ENCODE results near the gene MOGAT1. TPM values are rescaled to one million over a fixed set of nuclear protein-coding genes. Genes with fewer than 3 reads are reported as not detected.
"Not testable (repeated sequence)": the region's sequence is repeated elsewhere in the genome, so short reads cannot be mapped to it uniquely, and the experiment has no call there.

MOGAT1 gene
- total RNA-seq, 1 experiment from 2014 or later = not detected

GRCh38 chr2:222721597-222721996, 50.1 kb downstream of the MOGAT1 start:
- not testable (repeated sequence) for H3K4me2 ChIP-seq (ENCODE audit: low read depth, low read length, poor library complexity, severe bottlenecking); H3K4me3 ChIP-seq (ENCODE audit: low read length); DNase-seq; H4K20me1 ChIP-seq (ENCODE audit: insufficient read depth, low read depth, low read length); H3K9ac ChIP-seq (ENCODE audit: low read length); H3K9me2 ChIP-seq (replicated peaks; ENCODE audit: insufficient read depth, low read length); H2AFZ ChIP-seq (ENCODE audit: low read length); H3K36me3 ChIP-seq (ENCODE audit: insufficient read depth, low read length); H3K9me3 ChIP-seq (ENCODE audit: low read length); H3K4me1 ChIP-seq (ENCODE audit: low read length); H3K27me3 ChIP-seq (ENCODE audit: low read length); H3K79me2 ChIP-seq (ENCODE audit: low read length); H3K27ac ChIP-seq (ENCODE audit: low read length)

DNA sequence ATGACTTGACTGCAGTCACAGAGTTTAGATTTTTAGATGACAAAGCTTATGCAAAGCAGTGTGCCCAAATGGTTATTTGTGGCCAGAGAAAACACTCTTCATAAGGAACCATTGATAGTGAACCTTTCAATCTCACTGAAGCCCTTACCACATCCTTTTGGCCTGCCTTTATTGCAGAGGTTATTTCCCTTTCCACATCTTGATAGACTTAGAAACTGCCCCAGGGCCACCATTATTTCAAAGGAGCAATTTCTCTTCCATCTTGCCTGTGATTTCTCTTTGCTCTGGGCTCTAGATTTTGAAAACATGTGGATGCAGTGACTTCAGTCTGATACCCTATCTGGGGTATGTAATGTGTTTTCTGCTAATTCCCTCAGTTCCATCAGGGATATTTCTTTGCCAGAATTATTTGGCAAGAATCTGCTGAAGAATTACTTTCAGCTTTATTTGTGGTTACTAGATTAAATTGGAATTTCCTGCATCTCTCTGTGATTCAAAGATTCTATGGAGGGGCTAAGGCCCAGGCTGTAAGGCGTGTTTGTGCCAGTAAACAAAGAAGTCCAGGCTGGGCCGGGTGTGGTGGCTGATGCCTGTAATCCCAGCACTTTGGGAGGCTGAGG, 51.0 kb downstream of the MOGAT1 start:
- Histone ChIP-seq H3K9me2 (replicated peaks; ENCODE audit: insufficient read depth, low read length) (no peaks in the 10 kb centered on the region), H3K36me3 (ENCODE audit: insufficient read depth, low read length) (no peaks in the 10 kb centered on the region), H3K9ac (ENCODE audit: low read length) (no peak overlapping the region), H2AFZ (ENCODE audit: low read length) (no peak overlapping the region), H3K4me1 (ENCODE audit: low read length) (no peaks in the 10 kb centered on the region), H3K27me3 (ENCODE audit: low read length) (no peaks in the 10 kb centered on the region), H3K4me2 (ENCODE audit: low read depth, low read length, poor library complexity, severe bottlenecking) (no peak overlapping the region), H4K20me1 (ENCODE audit: insufficient read depth, low read depth, low read length) (no peaks in the 10 kb centered on the region), H3K79me2 (ENCODE audit: low read length) (no peaks in the 10 kb centered on the region), H3K27ac (ENCODE audit: low read length) (no peak overlapping the region), H3K4me3 (ENCODE audit: low read length) (no peak overlapping the region), H3K9me3 (ENCODE audit: low read length) (no peaks in the 10 kb centered on the region)
- no peak for DNase-seq

GRCh38 chr2:222724208-222724607, 52.8 kb downstream of the MOGAT1 start:
- Histone ChIP-seq H3K79me2 (ENCODE audit: low read length) (no peaks in the 10 kb centered on the region), H2AFZ (ENCODE audit: low read length) (no peak overlapping the region), H3K9me2 (replicated peaks; ENCODE audit: insufficient read depth, low read length) (no peaks in the 10 kb centered on the region), H3K27me3 (ENCODE audit: low read length) (no peaks in the 10 kb centered on the region), H4K20me1 (ENCODE audit: insufficient read depth, low read depth, low read length) (no peaks in the 10 kb centered on the region), H3K27ac (ENCODE audit: low read length) (no peak overlapping the region), H3K4me1 (ENCODE audit: low read length) (peaks cover 9% of the 10 kb centered on the region), H3K4me3 (ENCODE audit: low read length) (no peak overlapping the region), H3K4me2 (ENCODE audit: low read depth, low read length, poor library complexity, severe bottlenecking) (no peak overlapping the region), H3K9me3 (ENCODE audit: low read length) (no peaks in the 10 kb centered on the region), H3K36me3 (ENCODE audit: insufficient read depth, low read length) (no peaks in the 10 kb centered on the region), H3K9ac (ENCODE audit: low read length) (no peak overlapping the region)
- DNase-seq = no peak

DNA sequence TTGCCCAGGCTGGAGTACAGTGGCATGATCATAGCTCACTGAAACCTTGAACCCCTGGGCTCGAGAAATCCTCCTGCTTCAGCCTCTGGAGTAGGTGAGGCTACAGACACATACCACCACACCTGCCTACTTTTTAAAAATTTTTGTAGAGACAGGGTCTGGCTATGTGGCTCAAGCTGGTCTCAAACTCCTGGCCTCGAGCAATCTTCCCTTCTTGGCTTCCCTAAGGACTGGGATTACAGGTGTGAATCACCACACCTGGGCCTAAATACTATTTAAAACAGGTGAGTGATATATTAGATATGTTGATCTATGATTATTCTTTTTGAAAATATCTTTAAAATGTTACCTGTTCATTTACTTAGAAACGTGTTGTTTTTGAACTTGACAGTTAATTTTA, 57.2 kb downstream of the MOGAT1 start:
- Histone ChIP-seq H2AFZ (ENCODE audit: low read length) (no peak overlapping the region), H3K9ac (ENCODE audit: low read length) (no peak overlapping the region), H3K36me3 (ENCODE audit: insufficient read depth, low read length) (no peaks in the 10 kb centered on the region), H4K20me1 (ENCODE audit: insufficient read depth, low read depth, low read length) (no peaks in the 10 kb centered on the region), H3K27me3 (ENCODE audit: low read length) (no peaks in the 10 kb centered on the region), H3K4me2 (ENCODE audit: low read depth, low read length, poor library complexity, severe bottlenecking) (no peak overlapping the region), H3K27ac (ENCODE audit: low read length) (no peak overlapping the region), H3K4me3 (ENCODE audit: low read length) (no peak overlapping the region), H3K9me3 (ENCODE audit: low read length) (no peaks in the 10 kb centered on the region), H3K79me2 (ENCODE audit: low read length) (no peaks in the 10 kb centered on the region), H3K4me1 (ENCODE audit: low read length) (peaks cover 15% of the 10 kb centered on the region), H3K9me2 (replicated peaks; ENCODE audit: insufficient read depth, low read length) (no peaks in the 10 kb centered on the region)
- no peak for DNase-seq

DNA sequence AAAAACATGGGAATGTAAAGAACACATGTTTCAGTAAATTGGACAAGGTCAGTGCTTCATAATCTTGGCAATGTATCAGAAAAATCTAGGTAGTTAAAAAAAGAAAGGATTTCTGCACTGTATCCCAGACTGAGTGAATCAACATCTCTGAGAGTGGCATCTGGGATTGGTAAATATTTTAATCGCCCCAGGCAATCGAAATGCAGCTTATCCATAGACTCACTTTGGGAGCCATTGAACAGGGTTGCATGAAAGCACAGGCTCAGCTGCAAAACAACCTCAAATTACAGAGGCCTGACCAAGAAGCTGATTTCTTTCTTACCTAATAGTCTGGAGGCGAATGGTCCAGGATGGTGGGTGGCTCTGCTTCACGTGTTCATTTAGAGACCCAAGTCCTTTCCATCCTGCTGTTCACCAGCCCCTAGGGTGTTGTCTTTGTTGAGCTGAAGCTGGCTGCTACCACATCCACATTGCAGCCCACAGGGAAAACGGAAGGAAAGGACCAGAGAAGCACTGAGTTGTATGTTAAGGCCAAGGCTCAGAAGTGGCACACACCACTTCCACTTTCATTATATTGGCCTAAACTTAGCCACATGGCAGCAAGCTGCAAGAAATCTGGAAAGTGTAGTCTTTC, 59.0 kb downstream of the MOGAT1 start:
- no peak for DNase-seq
- no peak overlapping the region for H2AFZ ChIP-seq (ENCODE audit: low read length)

GRCh38 chr2:222731201-222731621, 59.8 kb downstream of the MOGAT1 start:
- H2AFZ ChIP-seq (ENCODE audit: low read length) = no peak overlapping the region

More for the DNA sequence above, 59.0 kb downstream of the MOGAT1 start:
- Histone ChIP-seq H3K4me3 (ENCODE audit: low read length) (no peak overlapping the region), H3K4me2 (ENCODE audit: low read depth, low read length, poor library complexity, severe bottlenecking) (no peak overlapping the region), H3K27me3 (ENCODE audit: low read length) (no peaks in the 10 kb centered on the region), H3K9me3 (ENCODE audit: low read length) (no peaks in the 10 kb centered on the region), H4K20me1 (ENCODE audit: insufficient read depth, low read depth, low read length) (no peaks in the 10 kb centered on the region), H3K36me3 (ENCODE audit: insufficient read depth, low read length) (no peaks in the 10 kb centered on the region), H3K79me2 (ENCODE audit: low read length) (no peaks in the 10 kb centered on the region), H3K27ac (ENCODE audit: low read length) (no peak overlapping the region), H3K9ac (ENCODE audit: low read length) (no peak overlapping the region), H3K9me2 (replicated peaks; ENCODE audit: insufficient read depth, low read length) (no peaks in the 10 kb centered on the region), H3K4me1 (ENCODE audit: low read length) (peaks cover 15% of the 10 kb centered on the region)

DNA sequence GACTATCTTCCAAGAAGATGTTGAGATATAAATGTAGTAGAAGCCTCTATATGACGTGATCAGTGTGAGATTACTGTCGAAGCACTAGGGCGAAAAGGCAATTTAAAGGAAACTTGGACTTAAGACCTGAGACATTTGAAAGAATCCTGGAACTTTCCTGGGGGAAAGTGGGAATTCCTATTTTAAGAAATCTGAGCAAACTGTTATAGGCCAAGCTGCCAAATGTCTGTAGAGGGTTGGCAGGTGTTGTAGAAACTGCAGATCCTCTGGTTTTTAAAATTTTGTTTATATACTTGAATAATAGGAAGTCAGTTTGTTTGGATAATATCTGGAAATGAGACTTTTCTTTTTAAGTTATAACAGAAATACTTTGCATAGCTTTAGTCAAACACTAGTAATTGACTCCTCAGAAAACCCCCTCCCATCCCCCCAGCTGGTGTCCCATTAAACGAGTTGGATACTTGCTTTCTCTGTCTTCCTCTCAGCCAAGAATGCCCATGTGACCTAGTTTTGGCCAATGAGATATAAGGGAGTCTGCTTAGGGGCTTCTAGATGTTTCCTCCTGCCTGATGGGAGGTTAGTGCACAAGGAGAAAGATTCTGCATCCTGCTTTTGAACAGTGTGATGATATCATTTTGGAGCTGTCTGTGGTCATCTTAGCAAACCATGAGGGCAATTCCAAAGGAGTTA, 61.2 kb downstream of the MOGAT1 start:
- Histone ChIP-seq H3K36me3 (ENCODE audit: insufficient read depth, low read length) (no peaks in the 10 kb centered on the region), H3K9me2 (replicated peaks; ENCODE audit: insufficient read depth, low read length) (no peaks in the 10 kb centered on the region), H3K4me3 (ENCODE audit: low read length) (no peak overlapping the region), H3K27me3 (ENCODE audit: low read length) (no peaks in the 10 kb centered on the region), H3K4me2 (ENCODE audit: low read depth, low read length, poor library complexity, severe bottlenecking) (no peak overlapping the region), H2AFZ (ENCODE audit: low read length) (no peak overlapping the region), H3K79me2 (ENCODE audit: low read length) (no peaks in the 10 kb centered on the region), H4K20me1 (ENCODE audit: insufficient read depth, low read depth, low read length) (no peaks in the 10 kb centered on the region), H3K4me1 (ENCODE audit: low read length) (peaks cover 15% of the 10 kb centered on the region), H3K9ac (ENCODE audit: low read length) (no peak overlapping the region), H3K27ac (ENCODE audit: low read length) (no peak overlapping the region), H3K9me3 (ENCODE audit: low read length) (no peaks in the 10 kb centered on the region)
- no peak for DNase-seq

More at GRCh38 chr2:222731201-222731621, 59.8 kb downstream of the MOGAT1 start:
- H3K9me2 ChIP-seq (replicated peaks; ENCODE audit: insufficient read depth, low read length) = no peaks in the 10 kb centered on the region
- no peak for DNase-seq
- no peak overlapping the region for H3K4me3 ChIP-seq (ENCODE audit: low read length)
- no peak overlapping the region for H3K4me2 ChIP-seq (ENCODE audit: low read depth, low read length, poor library complexity, severe bottlenecking)
- H3K36me3 ChIP-seq (ENCODE audit: insufficient read depth, low read length) = no peaks in the 10 kb centered on the region
- H3K4me1 ChIP-seq (ENCODE audit: low read length) = peaks cover 15% of the 10 kb centered on the region
- no peaks in the 10 kb centered on the region for H4K20me1 ChIP-seq (ENCODE audit: insufficient read depth, low read depth, low read length)
- no peak overlapping the region for H3K27ac ChIP-seq (ENCODE audit: low read length)
- H3K79me2 ChIP-seq (ENCODE audit: low read length) = no peaks in the 10 kb centered on the region
- H3K9me3 ChIP-seq (ENCODE audit: low read length) = no peaks in the 10 kb centered on the region
- no peaks in the 10 kb centered on the region for H3K27me3 ChIP-seq (ENCODE audit: low read length)
- no peak overlapping the region for H3K9ac ChIP-seq (ENCODE audit: low read length)

- H3K27me3 ChIP-seq (ENCODE audit: low read length) = no peaks in the 10 kb centered on the region
- H3K4me1 ChIP-seq (ENCODE audit: low read length) = peaks cover 14% of the 10 kb centered on the region
- H3K9me3 ChIP-seq (ENCODE audit: low read length) = no peaks in the 10 kb centered on the region
- no peaks in the 10 kb centered on the region for H3K36me3 ChIP-seq (ENCODE audit: insufficient read depth, low read length)
- no peak overlapping the region for H3K4me3 ChIP-seq (ENCODE audit: low read length)
- no peak overlapping the region for H2AFZ ChIP-seq (ENCODE audit: low read length)
- H3K9ac ChIP-seq (ENCODE audit: low read length) = no peak overlapping the region
- no peak for DNase-seq
- no peaks in the 10 kb centered on the region for H3K79me2 ChIP-seq (ENCODE audit: low read length)
- no peaks in the 10 kb centered on the region for H4K20me1 ChIP-seq (ENCODE audit: insufficient read depth, low read depth, low read length)
- H3K9me2 ChIP-seq (replicated peaks; ENCODE audit: insufficient read depth, low read length) = no peaks in the 10 kb centered on the region
- H3K4me2 ChIP-seq (ENCODE audit: low read depth, low read length, poor library complexity, severe bottlenecking) = no peak overlapping the region
- H3K27ac ChIP-seq (ENCODE audit: low read length) = no peak overlapping the region
Measured at GRCh38 chr2:222733470-222733845, 62.0 kb downstream of the MOGAT1 start.

Data from Karpas-422 (cell line).